DND-41 (cell line): Measurements from ENCODE around the gene MPP1.

ENCODE experiments used
- ATAC-seq: fragments of 200-7000 bp; cut with Tn5 transposase; 3 replicates; pipeline ENCODE4 v1.9.1; 2021; ENCODE audit warnings: low read depth; ENCODE audit not compliant: insufficient read depth
- DNase-seq: peaks from one replicate; pipeline ENCODE4 v3.0.0-alpha.2; 2020
- H2AFZ ChIP-seq: 2 replicates; pipeline ENCODE4 v1.6.0; 2012; ENCODE audit warnings: low read depth, low read length
- H3K27ac ChIP-seq: 2 replicates; pipeline ENCODE4 v1.5.1; 2012; ENCODE audit warnings: low read length, inconsistent platforms
- H3K27me3 ChIP-seq: fragments of 200-600 bp; sonication (generic); 2 replicates; pipeline ENCODE4 v1.6.0; 2012; ENCODE audit warnings: low read length, mild to moderate bottlenecking, inconsistent platforms; ENCODE audit not compliant: insufficient read depth, poor library complexity
- H3K36me3 ChIP-seq: 2 replicates; pipeline ENCODE4 v1.5.1; 2012; ENCODE audit warnings: low read length, inconsistent platforms; ENCODE audit not compliant: insufficient read depth
- H3K4me1 ChIP-seq: 2 replicates; pipeline ENCODE4 v1.5.1; 2012; ENCODE audit warnings: mild to moderate bottlenecking, low read length; ENCODE audit not compliant: insufficient read depth
- H3K4me2 ChIP-seq: 2 replicates; pipeline ENCODE4 v1.6.0; 2012; ENCODE audit warnings: mild to moderate bottlenecking, moderate library complexity, low read length, inconsistent platforms; ENCODE audit not compliant: insufficient read depth
- H3K4me3 ChIP-seq, 2 experiments: fragments of 200-600 bp in 1 of 2; shearing (Covaris generic) in 1 of 2; 2 replicates each; pipeline ENCODE4 v1.5.1; 2012 to 2016; ENCODE audit warnings: inconsistent platforms in 2 of 2, low read length in 2 of 2, mild to moderate bottlenecking in 2 of 2, low read depth in 1 of 2, moderate library complexity in 1 of 2
- H3K79me2 ChIP-seq: 2 replicates; pipeline ENCODE4 v1.6.0; 2012; ENCODE audit warnings: low read length, inconsistent platforms; ENCODE audit not compliant: insufficient read depth
- H3K9ac ChIP-seq: 2 replicates; pipeline ENCODE4 v1.6.0; 2012; ENCODE audit warnings: low read depth, mild to moderate bottlenecking, inconsistent platforms, low read length, moderate library complexity
- H3K9me3 ChIP-seq: 2 replicates; pipeline ENCODE4 v1.5.1; 2012; ENCODE audit warnings: low read length, moderate library complexity, mild to moderate bottlenecking, inconsistent platforms; ENCODE audit not compliant: insufficient read depth, severe bottlenecking
- H4K20me1 ChIP-seq: 2 replicates; pipeline ENCODE4 v1.6.0; 2012; ENCODE audit warnings: low read length; ENCODE audit not compliant: insufficient read depth
- CTCF ChIP-seq: IDR thresholded peaks from 2 replicates; pipeline ENCODE4 v1.5.1; 2012; ENCODE audit warnings: borderline replicate concordance, low read length, moderate library complexity, mild to moderate bottlenecking; ENCODE audit not compliant: poor library complexity, severe bottlenecking; ENCODE audit errors: extremely low read depth
- EZH2 ChIP-seq: IDR thresholded peaks from 3 replicates; pipeline ENCODE4 v1.6.1; 2012; ENCODE audit warnings: borderline replicate concordance, low read depth, mild to moderate bottlenecking, moderate library complexity, low read length, inconsistent platforms; ENCODE audit not compliant: severe bottlenecking

The MPP1 gene

GRCh38 chrX:154815274-154815818, 10.1 kb upstream of the MPP1 start:
- ATAC-seq (no peak), DNase-seq (no peak)
- H3K4me3 ChIP-seq = no peak overlapping the region
- no peak overlapping the region for H3K9ac ChIP-seq
- TF ChIP-seq CTCF (no peak), EZH2 (no peak)
- H2AFZ ChIP-seq = no peak overlapping the region
- no peaks in the 10 kb centered on the region for H3K9me3 ChIP-seq
- no peaks in the 10 kb centered on the region for H3K27me3 ChIP-seq
- no peak overlapping the region for H3K4me2 ChIP-seq
- H3K36me3 ChIP-seq = no peaks in the 10 kb centered on the region
- no peaks in the 10 kb centered on the region for H4K20me1 ChIP-seq
- H3K27ac ChIP-seq = no peak overlapping the region
- no peaks in the 10 kb centered on the region for H3K4me1 ChIP-seq
- H3K79me2 ChIP-seq = no peaks in the 10 kb centered on the region

- Histone ChIP-seq H3K9me3 (no peaks in the 10 kb centered on the region), H3K36me3 (no peaks in the 10 kb centered on the region), H2AFZ (no peak overlapping the region), H4K20me1 (no peaks in the 10 kb centered on the region), H3K79me2 (no peaks in the 10 kb centered on the region), H3K4me1 (no peaks in the 10 kb centered on the region), H3K9ac (no peak overlapping the region), H3K4me3 (no peak overlapping the region), H3K27ac (no peak overlapping the region), H3K27me3 (no peaks in the 10 kb centered on the region), H3K4me2 (no peak overlapping the region)
- no peak for TF ChIP-seq CTCF
- TF ChIP-seq EZH2 = no peak
- ATAC-seq (no peak), DNase-seq (no peak)
These were observed 8.5 kb upstream of the MPP1 start for GRCh38 chrX:154813801-154814200.

- Histone ChIP-seq H3K4me1 (no peaks in the 10 kb centered on the region), H4K20me1 (no peaks in the 10 kb centered on the region), H3K27me3 (no peaks in the 10 kb centered on the region), H3K9ac (no peak overlapping the region), H3K9me3 (no peaks in the 10 kb centered on the region), H3K36me3 (no peaks in the 10 kb centered on the region), H3K4me3 (no peak overlapping the region), H3K27ac (no peak overlapping the region), H3K79me2 (no peaks in the 10 kb centered on the region), H2AFZ (no peak overlapping the region), H3K4me2 (no peak overlapping the region)
- DNase-seq (no peak), ATAC-seq (no peak)
- TF ChIP-seq EZH2 (no peak), CTCF (no peak)
These were observed 7.2 kb upstream of the MPP1 start for GRCh38 chrX:154812341-154813101.
